Coronary artery (tissue), 2 donors: ENCODE measurements around the gene PSMD12.
"Not testable (repeated sequence)": the region's sequence is repeated elsewhere in the genome, so short reads cannot be mapped to it uniquely, and the experiment has no call there.

Experiments used
- DNase-seq: peaks from one replicate; pipeline ENCODE4 v3.0.0-alpha.2; 2017; ENCODE audit warnings: low spot score
- H3K27ac ChIP-seq, 2 donors: fragments of 200-600 bp; sonication (generic); one replicate each; pipeline ENCODE4 v1.5.1; 2016 to 2019
- H3K4me3 ChIP-seq: fragments of 200-600 bp; sonication (generic); 2 replicates; pipeline ENCODE4 v1.5.1; 2016; ENCODE audit warnings: mild to moderate bottlenecking, moderate library complexity
- TF ChIP-seq, protein P1 (sequence below): fragments of 200-600 bp; sonication (generic); IDR thresholded peaks from one replicate; pipeline ENCODE4 v1.5.1; 2019; ENCODE audit warnings: antibody characterized with exemption

Gene PSMD12

DNA sequence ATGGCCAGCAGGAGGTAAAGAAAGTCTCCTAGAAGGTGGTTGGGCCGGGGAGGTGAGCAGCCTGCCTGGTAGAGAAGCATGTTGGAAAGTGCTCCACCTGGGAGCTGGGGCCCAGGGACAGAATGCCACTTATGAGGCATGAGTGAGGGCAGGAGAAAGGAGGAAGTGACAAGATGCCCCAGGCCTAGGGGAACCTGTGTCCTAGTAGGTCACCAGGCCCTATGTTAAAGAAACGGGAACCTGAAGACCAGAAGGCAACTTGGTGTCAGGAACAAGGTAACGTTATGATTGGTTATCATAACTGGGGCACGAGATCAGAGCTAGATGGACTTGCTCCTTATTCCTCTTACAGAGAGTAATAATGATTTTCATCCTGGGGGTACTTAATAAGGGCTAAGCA is 45.0 kb upstream of the PSMD12 start:
- TF ChIP-seq, protein P1, sequence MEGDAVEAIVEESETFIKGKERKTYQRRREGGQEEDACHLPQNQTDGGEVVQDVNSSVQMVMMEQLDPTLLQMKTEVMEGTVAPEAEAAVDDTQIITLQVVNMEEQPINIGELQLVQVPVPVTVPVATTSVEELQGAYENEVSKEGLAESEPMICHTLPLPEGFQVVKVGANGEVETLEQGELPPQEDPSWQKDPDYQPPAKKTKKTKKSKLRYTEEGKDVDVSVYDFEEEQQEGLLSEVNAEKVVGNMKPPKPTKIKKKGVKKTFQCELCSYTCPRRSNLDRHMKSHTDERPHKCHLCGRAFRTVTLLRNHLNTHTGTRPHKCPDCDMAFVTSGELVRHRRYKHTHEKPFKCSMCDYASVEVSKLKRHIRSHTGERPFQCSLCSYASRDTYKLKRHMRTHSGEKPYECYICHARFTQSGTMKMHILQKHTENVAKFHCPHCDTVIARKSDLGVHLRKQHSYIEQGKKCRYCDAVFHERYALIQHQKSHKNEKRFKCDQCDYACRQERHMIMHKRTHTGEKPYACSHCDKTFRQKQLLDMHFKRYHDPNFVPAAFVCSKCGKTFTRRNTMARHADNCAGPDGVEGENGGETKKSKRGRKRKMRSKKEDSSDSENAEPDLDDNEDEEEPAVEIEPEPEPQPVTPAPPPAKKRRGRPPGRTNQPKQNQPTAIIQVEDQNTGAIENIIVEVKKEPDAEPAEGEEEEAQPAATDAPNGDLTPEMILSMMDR, result no peak
- no peak overlapping the region for H3K27ac ChIP-seq
- no peak for DNase-seq
- no peak overlapping the region for H3K4me3 ChIP-seq

- not testable (repeated sequence) for H3K27ac ChIP-seq, H3K4me3 ChIP-seq, DNase-seq
Measured at GRCh38 chr17:67408455-67408830, 42.1 kb upstream of the PSMD12 start.

GRCh38 chr17:67403483-67403882 is 37.1 kb upstream of the PSMD12 start:
- TF ChIP-seq, protein P1, result no peak
- no peak overlapping the region for H3K27ac ChIP-seq
- DNase-seq, result no peak
- H3K4me3 ChIP-seq, result no peak overlapping the region

- TF ChIP-seq, protein P1, result no peak
- Histone ChIP-seq H3K27ac (no peak overlapping the region), H3K4me3 (no peak overlapping the region)
- DNase-seq, result no peak
Measured at GRCh38 chr17:67403065-67403464, 36.7 kb upstream of the PSMD12 start.

GRCh38 chr17:67401598-67402504 is 35.5 kb upstream of the PSMD12 start:
- no peak overlapping the region for H3K27ac ChIP-seq
- H3K4me3 ChIP-seq, result no peak overlapping the region
- DNase-seq, result no peak
- TF ChIP-seq, protein P1, result no peak

GRCh38 chr17:67401106-67401505 is 34.7 kb upstream of the PSMD12 start:
- H3K4me3 ChIP-seq, result no peak overlapping the region
- TF ChIP-seq, protein P1, result no peak
- DNase-seq, result no peak
- H3K27ac ChIP-seq, result no peak overlapping the region

- TF ChIP-seq, protein P1, result no peak
- Histone ChIP-seq H3K4me3 (no peak overlapping the region), H3K27ac (no peak overlapping the region)
- no peak for DNase-seq
Measured at GRCh38 chr17:67400193-67400592, 33.8 kb upstream of the PSMD12 start.
